Neural progenitor cell (in vitro differentiated cells): ENCODE results near the gene FUT4.

Experiments
- EZH2 ChIP-seq: fragments of 200-600 bp; sonication (generic); IDR thresholded peaks from 2 replicates; pipeline ENCODE4 v1.6.1; 2017; ENCODE audit warnings: antibody characterized with exemption, mild to moderate bottlenecking, moderate library complexity
- TF ChIP-seq, protein P1 (sequence below): fragments of 200-600 bp; sonication (generic); IDR thresholded peaks from 2 replicates; pipeline ENCODE4 v1.5.1; 2017; ENCODE audit warnings: antibody characterized with exemption, mild to moderate bottlenecking

DNA sequence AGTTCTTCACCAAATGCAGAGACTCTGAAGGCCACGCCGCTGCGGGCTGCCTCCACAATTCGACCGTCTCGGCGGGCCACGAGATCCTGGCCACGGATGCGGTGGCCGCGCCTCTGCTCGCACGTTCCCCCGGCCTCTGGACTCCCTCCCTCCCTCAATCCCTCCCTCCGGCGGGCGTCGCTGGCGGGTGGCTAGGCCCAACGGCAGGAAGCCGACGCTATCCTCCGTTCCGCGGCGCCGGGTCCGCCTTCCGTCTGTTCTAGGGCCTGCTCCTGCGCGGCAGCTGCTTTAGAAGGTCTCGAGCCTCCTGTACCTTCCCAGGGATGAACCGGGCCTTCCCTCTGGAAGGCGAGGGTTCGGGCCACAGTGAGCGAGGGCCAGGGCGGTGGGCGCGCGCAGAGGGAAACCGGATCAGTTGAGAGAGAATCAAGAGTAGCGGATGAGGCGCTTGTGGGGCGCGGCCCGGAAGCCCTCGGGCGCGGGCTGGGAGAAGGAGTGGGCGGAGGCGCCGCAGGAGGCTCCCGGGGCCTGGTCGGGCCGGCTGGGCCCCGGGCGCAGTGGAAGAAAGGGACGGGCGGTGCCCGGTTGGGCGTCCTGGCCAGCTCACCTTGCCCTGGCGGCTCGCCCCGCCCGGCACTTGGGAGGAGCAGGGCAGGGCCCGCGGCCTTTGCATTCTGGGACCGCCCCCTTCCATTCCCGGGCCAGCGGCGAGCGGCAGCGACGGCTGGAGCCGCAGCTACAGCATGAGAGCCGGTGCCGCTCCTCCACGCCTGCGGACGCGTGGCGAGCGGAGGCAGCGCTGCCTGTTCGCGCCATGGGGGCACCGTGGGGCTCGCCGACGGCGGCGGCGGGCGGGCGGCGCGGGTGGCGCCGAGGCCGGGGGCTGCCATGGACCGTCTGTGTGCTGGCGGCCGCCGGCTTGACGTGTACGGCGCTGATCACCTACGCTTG, at the start of gene FUT4:
- TF ChIP-seq, protein P1, sequence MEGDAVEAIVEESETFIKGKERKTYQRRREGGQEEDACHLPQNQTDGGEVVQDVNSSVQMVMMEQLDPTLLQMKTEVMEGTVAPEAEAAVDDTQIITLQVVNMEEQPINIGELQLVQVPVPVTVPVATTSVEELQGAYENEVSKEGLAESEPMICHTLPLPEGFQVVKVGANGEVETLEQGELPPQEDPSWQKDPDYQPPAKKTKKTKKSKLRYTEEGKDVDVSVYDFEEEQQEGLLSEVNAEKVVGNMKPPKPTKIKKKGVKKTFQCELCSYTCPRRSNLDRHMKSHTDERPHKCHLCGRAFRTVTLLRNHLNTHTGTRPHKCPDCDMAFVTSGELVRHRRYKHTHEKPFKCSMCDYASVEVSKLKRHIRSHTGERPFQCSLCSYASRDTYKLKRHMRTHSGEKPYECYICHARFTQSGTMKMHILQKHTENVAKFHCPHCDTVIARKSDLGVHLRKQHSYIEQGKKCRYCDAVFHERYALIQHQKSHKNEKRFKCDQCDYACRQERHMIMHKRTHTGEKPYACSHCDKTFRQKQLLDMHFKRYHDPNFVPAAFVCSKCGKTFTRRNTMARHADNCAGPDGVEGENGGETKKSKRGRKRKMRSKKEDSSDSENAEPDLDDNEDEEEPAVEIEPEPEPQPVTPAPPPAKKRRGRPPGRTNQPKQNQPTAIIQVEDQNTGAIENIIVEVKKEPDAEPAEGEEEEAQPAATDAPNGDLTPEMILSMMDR: no peak
- no peak for TF ChIP-seq EZH2
